Stimulated activated CD8-positive, alpha-beta memory T cell treated with anti-CD3 and anti-CD28 coated beads, Interleukin-15, amount 100 ng/mL, for 1 hour (primary cell): ENCODE data around the gene CAPN14.
"Not testable (repeated sequence)": the region's sequence is repeated elsewhere in the genome, so short reads cannot be mapped to it uniquely, and the experiment has no call there.

Experiments
- DNase-seq: peaks from one replicate; pipeline ENCODE4 v3.0.0-alpha.2; 2020; ENCODE audit warnings: low read depth

CAPN14 gene

GRCh38 chr2:31196622-31197021, 20.7 kb downstream of the CAPN14 start:
- DNase-seq: no peak

GRCh38 chr2:31193806-31194205, 23.5 kb downstream of the CAPN14 start:
- DNase-seq: no peak

GRCh38 chr2:31192851-31193392, 24.4 kb downstream of the CAPN14 start:
- no peak for DNase-seq

GRCh38 chr2:31192396-31192795, 24.9 kb downstream of the CAPN14 start:
- DNase-seq: no peak

- no peak for DNase-seq
Measured at GRCh38 chr2:31191931-31192330, 25.4 kb downstream of the CAPN14 start.

GRCh38 chr2:31190188-31190587, 27.1 kb downstream of the CAPN14 start:
- DNase-seq: no peak

GRCh38 chr2:31189141-31189540, 28.2 kb downstream of the CAPN14 start:
- no peak for DNase-seq

- DNase-seq: no peak
Measured at GRCh38 chr2:31188131-31188530, 29.2 kb downstream of the CAPN14 start.

- DNase-seq: no peak
Measured at GRCh38 chr2:31187166-31187565, 30.1 kb downstream of the CAPN14 start.

GRCh38 chr2:31183973-31184372, 33.3 kb downstream of the CAPN14 start:
- DNase-seq: not testable (repeated sequence)

- DNase-seq: no peak
Measured at GRCh38 chr2:31176742-31177141, 40.6 kb downstream of the CAPN14 start.

- DNase-seq: no peak
Measured at GRCh38 chr2:31171142-31171541, 46.2 kb downstream of the CAPN14 start.

GRCh38 chr2:31170071-31170698, 47.1 kb downstream of the CAPN14 start:
- peak; percentile 11 for DNase-seq

GRCh38 chr2:31168291-31168690, 49.0 kb downstream of the CAPN14 start:
- DNase-seq: no peak

GRCh38 chr2:31166925-31167324, 50.4 kb downstream of the CAPN14 start:
- no peak for DNase-seq

GRCh38 chr2:31163011-31163539, 54.2 kb downstream of the CAPN14 start:
- no peak for DNase-seq

- no peak for DNase-seq
Measured at GRCh38 chr2:31161637-31162036, 55.7 kb downstream of the CAPN14 start.

GRCh38 chr2:31151501-31151900, 65.8 kb downstream of the CAPN14 start:
- no peak for DNase-seq

- DNase-seq: no peak
Measured at GRCh38 chr2:31150120-31150670, 67.1 kb downstream of the CAPN14 start.

GRCh38 chr2:31148514-31148913, 68.8 kb downstream of the CAPN14 start:
- DNase-seq: no peak

GRCh38 chr2:31147645-31148044, 69.7 kb downstream of the CAPN14 start:
- DNase-seq: no peak

- no peak for DNase-seq
Measured at GRCh38 chr2:31142110-31142509, 75.2 kb downstream of the CAPN14 start.

- no peak for DNase-seq
Measured at GRCh38 chr2:31141443-31142085, 75.8 kb downstream of the CAPN14 start.
